Measurements from ENCODE around the gene OR5V1. TPM values are rescaled to one million over a fixed set of nuclear protein-coding genes. Genes with fewer than 3 reads are reported as not detected.
A peak's percentile ranks its signal among the peaks of the same experiment; 100 is the strongest.

Gene OR5V1
- total and polyA plus RNA-seq, 2 experiments from 2014 or later, result not detected

DNA sequence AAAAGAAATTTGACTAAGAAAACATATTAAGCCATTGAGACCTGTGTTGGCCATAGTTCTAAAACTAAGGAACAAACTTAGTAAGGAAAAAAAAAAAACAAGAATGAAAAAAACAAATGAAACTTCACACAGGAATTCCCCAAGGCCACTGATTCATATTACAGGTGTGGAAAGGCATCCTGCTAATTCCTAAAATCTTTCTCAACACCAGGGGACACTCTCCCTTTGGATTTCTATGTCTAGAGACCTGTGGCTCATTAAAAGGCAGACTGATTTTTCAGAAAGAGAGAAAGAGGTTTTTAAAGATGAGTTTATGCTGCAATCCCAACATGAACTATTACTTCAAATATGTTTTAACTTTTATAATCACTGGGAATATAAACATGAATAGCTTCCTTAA, 45.9 kb upstream of the OR5V1 start, which contains the start of gene OR12D1:
OR12D1 (plus strand) TSS at position 341 of the 400 bp plus-strand sequence.
- H3K4me1 Mint-ChIP-seq, result 0 out of 3 replicates have a peak, but pooled peaks cover 2% of the 10 kb centered on the region
- no peaks in the 10 kb centered on the region; the same call in 2 of the 3 replicates for H3K9me3 Mint-ChIP-seq
- Histone ChIP-seq H3K27me3 (ENCODE audit: insufficient read depth) (no peaks in the 10 kb centered on the region), H3K79me2 (replicated peaks; ENCODE audit: insufficient read depth) (no peaks in the 10 kb centered on the region), H3K4me1 (ENCODE audit: insufficient read depth) (no peaks in the 10 kb centered on the region), H2AFZ (no peak within 1 kb of the TSS), H3K27ac (ENCODE audit: low read depth) (no peak within 1 kb of the TSS), H3K9me2 (ENCODE audit: insufficient read depth) (peaks cover 6% of the 10 kb centered on the region; the same call in 1 of the 2 replicates), H3K4me2 (no peak within 1 kb of the TSS), H3K36me3 (ENCODE audit: insufficient read depth) (no peaks in the 10 kb centered on the region), H3K4me3 (no peak within 1 kb of the TSS), H4K20me1 (replicated peaks; ENCODE audit: insufficient read depth) (no peaks in the 10 kb centered on the region), H3F3A (replicated peaks; ENCODE audit: low read depth) (no peaks in the 10 kb centered on the region)
- ATAC-seq (peak; percentile 53), DNase-seq (ENCODE audit: low spot score) (peak; percentile 59)
- no peaks in the 10 kb centered on the region for H3K27me3 Mint-ChIP-seq (ENCODE audit: insufficient read depth, low read depth, poor library complexity)
- TF ChIP-seq, protein P1, sequence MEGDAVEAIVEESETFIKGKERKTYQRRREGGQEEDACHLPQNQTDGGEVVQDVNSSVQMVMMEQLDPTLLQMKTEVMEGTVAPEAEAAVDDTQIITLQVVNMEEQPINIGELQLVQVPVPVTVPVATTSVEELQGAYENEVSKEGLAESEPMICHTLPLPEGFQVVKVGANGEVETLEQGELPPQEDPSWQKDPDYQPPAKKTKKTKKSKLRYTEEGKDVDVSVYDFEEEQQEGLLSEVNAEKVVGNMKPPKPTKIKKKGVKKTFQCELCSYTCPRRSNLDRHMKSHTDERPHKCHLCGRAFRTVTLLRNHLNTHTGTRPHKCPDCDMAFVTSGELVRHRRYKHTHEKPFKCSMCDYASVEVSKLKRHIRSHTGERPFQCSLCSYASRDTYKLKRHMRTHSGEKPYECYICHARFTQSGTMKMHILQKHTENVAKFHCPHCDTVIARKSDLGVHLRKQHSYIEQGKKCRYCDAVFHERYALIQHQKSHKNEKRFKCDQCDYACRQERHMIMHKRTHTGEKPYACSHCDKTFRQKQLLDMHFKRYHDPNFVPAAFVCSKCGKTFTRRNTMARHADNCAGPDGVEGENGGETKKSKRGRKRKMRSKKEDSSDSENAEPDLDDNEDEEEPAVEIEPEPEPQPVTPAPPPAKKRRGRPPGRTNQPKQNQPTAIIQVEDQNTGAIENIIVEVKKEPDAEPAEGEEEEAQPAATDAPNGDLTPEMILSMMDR (conservative IDR thresholded peaks at IDR 0.05; ENCODE audit: low read depth in 2 of 2), result peak; percentile 64 to 67
- no peak for TF ChIP-seq ZNF331 (CRISPR knock-in tag; IDR thresholded peaks at IDR 0.05; ENCODE audit: low read depth)
- no peak within 1 kb of the TSS for H3K27ac Mint-ChIP-seq
- no peak within 1 kb of the TSS for H3K4me3 Mint-ChIP-seq
- H3K36me3 Mint-ChIP-seq (ENCODE audit: low read depth), result no peaks in the 10 kb centered on the region

DNA sequence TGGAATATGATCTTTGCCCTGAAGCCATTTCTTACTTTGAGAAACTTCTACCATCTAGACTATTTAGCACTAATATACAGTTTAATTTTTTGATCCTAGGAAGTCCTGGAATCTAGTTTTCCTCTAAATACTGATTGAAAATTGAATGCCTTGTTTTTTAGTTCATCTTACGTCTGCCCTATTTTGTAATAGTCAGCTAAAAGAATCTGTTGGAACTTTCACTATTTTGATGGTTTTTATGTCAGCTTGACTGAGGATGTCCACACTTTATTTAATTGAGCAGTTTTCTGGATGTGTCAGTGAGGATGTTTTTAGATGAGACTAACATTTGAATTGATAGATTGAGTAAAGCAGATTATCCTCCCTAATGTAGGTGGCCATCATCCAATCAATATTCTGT, 35.1 kb upstream of the OR5V1 start:
- DNase-seq (ENCODE audit: low spot score) (no peak), ATAC-seq (no peak)
- Histone ChIP-seq H3K4me1 (ENCODE audit: insufficient read depth) (no peaks in the 10 kb centered on the region), H4K20me1 (replicated peaks; ENCODE audit: insufficient read depth) (no peaks in the 10 kb centered on the region), H3K79me2 (replicated peaks; ENCODE audit: insufficient read depth) (no peaks in the 10 kb centered on the region), H3K9me2 (ENCODE audit: insufficient read depth) (no peaks in the 10 kb centered on the region; the same call in 1 of the 2 replicates), H3K36me3 (ENCODE audit: insufficient read depth) (no peaks in the 10 kb centered on the region), H3F3A (replicated peaks; ENCODE audit: low read depth) (no peaks in the 10 kb centered on the region), H3K4me3 (no peak overlapping the region), H3K27ac (ENCODE audit: low read depth) (no peak overlapping the region), H3K4me2 (no peak overlapping the region), H2AFZ (no peak overlapping the region), H3K27me3 (ENCODE audit: insufficient read depth) (no peaks in the 10 kb centered on the region)
- no peak overlapping the region for H3K4me3 Mint-ChIP-seq
- no peak overlapping the region for H3K27ac Mint-ChIP-seq
- peaks cover 6% of the 10 kb centered on the region; the same call in 2 of the 3 replicates for H3K9me3 Mint-ChIP-seq
- no peaks in the 10 kb centered on the region for H3K4me1 Mint-ChIP-seq
- no peaks in the 10 kb centered on the region for H3K27me3 Mint-ChIP-seq (ENCODE audit: insufficient read depth, low read depth, poor library complexity)
- no peaks in the 10 kb centered on the region for H3K36me3 Mint-ChIP-seq (ENCODE audit: low read depth)
- TF ChIP-seq EZH2phosphoT487 (IDR thresholded peaks at IDR 0.05; ENCODE audit: unreplicated experiment), result no peak
- TF ChIP-seq EZH2 (IDR thresholded peaks at IDR 0.05; ENCODE audit: low read depth, unreplicated experiment), result no peak
- TF ChIP-seq, protein P2, sequence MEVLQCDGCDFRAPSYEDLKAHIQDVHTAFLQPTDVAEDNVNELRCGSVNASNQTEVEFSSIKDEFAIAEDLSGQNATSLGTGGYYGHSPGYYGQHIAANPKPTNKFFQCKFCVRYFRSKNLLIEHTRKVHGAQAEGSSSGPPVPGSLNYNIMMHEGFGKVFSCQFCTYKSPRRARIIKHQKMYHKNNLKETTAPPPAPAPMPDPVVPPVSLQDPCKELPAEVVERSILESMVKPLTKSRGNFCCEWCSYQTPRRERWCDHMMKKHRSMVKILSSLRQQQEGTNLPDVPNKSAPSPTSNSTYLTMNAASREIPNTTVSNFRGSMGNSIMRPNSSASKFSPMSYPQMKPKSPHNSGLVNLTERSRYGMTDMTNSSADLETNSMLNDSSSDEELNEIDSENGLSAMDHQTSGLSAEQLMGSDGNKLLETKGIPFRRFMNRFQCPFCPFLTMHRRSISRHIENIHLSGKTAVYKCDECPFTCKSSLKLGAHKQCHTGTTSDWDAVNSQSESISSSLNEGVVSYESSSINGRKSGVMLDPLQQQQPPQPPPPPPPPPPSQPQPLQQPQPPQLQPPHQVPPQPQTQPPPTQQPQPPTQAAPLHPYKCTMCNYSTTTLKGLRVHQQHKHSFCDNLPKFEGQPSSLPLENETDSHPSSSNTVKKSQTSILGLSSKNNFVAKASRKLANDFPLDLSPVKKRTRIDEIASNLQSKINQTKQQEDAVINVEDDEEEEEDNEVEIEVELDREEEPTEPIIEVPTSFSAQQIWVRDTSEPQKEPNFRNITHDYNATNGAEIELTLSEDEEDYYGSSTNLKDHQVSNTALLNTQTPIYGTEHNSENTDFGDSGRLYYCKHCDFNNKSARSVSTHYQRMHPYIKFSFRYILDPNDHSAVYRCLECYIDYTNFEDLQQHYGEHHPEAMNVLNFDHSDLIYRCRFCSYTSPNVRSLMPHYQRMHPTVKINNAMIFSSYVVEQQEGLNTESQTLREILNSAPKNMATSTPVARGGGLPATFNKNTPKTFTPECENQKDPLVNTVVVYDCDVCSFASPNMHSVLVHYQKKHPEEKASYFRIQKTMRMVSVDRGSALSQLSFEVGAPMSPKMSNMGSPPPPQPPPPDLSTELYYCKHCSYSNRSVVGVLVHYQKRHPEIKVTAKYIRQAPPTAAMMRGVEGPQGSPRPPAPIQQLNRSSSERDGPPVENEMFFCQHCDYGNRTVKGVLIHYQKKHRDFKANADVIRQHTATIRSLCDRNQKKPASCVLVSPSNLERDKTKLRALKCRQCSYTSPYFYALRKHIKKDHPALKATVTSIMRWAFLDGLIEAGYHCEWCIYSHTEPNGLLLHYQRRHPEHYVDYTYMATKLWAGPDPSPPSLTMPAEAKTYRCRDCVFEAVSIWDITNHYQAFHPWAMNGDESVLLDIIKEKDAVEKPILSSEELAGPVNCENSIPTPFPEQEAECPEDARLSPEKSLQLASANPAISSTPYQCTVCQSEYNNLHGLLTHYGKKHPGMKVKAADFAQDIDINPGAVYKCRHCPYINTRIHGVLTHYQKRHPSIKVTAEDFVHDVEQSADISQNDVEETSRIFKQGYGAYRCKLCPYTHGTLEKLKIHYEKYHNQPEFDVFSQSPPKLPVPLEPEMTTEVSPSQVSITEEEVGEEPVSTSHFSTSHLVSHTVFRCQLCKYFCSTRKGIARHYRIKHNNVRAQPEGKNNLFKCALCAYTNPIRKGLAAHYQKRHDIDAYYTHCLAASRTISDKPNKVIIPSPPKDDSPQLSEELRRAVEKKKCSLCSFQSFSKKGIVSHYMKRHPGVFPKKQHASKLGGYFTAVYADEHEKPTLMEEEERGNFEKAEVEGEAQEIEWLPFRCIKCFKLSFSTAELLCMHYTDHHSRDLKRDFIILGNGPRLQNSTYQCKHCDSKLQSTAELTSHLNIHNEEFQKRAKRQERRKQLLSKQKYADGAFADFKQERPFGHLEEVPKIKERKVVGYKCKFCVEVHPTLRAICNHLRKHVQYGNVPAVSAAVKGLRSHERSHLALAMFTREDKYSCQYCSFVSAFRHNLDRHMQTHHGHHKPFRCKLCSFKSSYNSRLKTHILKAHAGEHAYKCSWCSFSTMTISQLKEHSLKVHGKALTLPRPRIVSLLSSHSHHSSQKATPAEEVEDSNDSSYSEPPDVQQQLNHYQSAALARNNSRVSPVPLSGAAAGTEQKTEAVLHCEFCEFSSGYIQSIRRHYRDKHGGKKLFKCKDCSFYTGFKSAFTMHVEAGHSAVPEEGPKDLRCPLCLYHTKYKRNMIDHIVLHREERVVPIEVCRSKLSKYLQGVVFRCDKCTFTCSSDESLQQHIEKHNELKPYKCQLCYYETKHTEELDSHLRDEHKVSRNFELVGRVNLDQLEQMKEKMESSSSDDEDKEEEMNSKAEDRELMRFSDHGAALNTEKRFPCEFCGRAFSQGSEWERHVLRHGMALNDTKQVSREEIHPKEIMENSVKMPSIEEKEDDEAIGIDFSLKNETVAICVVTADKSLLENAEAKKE (CRISPR knock-in tag; IDR thresholded peaks at IDR 0.05), result no peak
- TF ChIP-seq JUNB (IDR thresholded peaks at IDR 0.05; ENCODE audit: unreplicated experiment), result no peak
- TF ChIP-seq ZNF114 (CRISPR knock-in tag; IDR thresholded peaks at IDR 0.05), result no peak
- TF ChIP-seq, protein P3, sequence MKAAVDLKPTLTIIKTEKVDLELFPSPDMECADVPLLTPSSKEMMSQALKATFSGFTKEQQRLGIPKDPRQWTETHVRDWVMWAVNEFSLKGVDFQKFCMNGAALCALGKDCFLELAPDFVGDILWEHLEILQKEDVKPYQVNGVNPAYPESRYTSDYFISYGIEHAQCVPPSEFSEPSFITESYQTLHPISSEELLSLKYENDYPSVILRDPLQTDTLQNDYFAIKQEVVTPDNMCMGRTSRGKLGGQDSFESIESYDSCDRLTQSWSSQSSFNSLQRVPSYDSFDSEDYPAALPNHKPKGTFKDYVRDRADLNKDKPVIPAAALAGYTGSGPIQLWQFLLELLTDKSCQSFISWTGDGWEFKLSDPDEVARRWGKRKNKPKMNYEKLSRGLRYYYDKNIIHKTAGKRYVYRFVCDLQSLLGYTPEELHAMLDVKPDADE (IDR thresholded peaks at IDR 0.05), result no peak
- TF ChIP-seq STAT1 (IDR thresholded peaks at IDR 0.05; ENCODE audit: unreplicated experiment), result no peak
- no peak for TF ChIP-seq NANOG (IDR thresholded peaks at IDR 0.05; ENCODE audit: borderline replicate concordance)
